ENCODE measurements around the gene EIF4E2. TPM values are rescaled to one million over a fixed set of nuclear protein-coding genes. Genes with fewer than 3 reads are reported as not detected.

The EIF4E2 gene
- total RNA-seq, 1 donor from 2014 or later = 112 TPM

DNA sequence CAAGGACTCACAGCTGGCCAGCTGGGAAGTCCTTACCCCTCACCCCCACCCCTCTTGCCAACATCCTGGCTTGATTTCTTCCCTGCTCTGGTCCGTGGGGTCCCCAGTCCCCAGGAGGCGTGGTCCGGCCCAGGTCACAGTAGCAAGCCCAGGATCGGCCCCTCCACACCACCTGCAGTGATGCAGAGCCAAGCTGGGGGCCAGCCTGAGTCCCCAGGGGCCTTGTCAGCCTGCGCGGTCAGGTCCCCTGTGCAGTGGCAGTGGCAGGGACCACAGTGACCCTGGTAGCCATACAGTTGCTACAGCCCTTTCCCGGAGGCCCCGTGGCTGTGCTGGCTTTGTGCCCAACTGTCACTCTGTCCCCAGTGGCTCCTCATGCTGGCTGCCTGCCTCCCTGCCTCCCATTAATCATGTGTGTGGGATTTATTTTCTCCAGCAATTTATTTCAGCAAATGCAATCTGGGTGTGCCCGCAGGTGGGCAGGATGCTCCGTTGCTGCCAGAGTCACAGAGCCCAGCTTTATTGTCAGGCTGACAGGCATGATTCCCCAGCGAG is 39.1 kb upstream of the EIF4E2 start:
- DNase-seq (ENCODE audit: low read depth) (no peak), FAIRE-seq (no peak)
- no peak for TF ChIP-seq EZH2 (IDR thresholded peaks at IDR 0.05; ENCODE audit: insufficient read depth, low read length)
- TF ChIP-seq, protein P1, sequence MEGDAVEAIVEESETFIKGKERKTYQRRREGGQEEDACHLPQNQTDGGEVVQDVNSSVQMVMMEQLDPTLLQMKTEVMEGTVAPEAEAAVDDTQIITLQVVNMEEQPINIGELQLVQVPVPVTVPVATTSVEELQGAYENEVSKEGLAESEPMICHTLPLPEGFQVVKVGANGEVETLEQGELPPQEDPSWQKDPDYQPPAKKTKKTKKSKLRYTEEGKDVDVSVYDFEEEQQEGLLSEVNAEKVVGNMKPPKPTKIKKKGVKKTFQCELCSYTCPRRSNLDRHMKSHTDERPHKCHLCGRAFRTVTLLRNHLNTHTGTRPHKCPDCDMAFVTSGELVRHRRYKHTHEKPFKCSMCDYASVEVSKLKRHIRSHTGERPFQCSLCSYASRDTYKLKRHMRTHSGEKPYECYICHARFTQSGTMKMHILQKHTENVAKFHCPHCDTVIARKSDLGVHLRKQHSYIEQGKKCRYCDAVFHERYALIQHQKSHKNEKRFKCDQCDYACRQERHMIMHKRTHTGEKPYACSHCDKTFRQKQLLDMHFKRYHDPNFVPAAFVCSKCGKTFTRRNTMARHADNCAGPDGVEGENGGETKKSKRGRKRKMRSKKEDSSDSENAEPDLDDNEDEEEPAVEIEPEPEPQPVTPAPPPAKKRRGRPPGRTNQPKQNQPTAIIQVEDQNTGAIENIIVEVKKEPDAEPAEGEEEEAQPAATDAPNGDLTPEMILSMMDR (IDR thresholded peaks at IDR 0.05; ENCODE audit: insufficient read depth, low read depth, low read length) = no peak
- Histone ChIP-seq H3K9me3 (ENCODE audit: insufficient read depth, low read depth, low read length) (no peaks in the 10 kb centered on the region), H3K4me3 (ENCODE audit: insufficient read depth, low read depth, low read length) (no peak overlapping the region), H4K20me1 (ENCODE audit: insufficient read depth, low read length) (no peaks in the 10 kb centered on the region), H3K27me3 (ENCODE audit: insufficient read depth, low read length) (peaks cover 38% of the 10 kb centered on the region), H3K9ac (ENCODE audit: low read length) (no peak overlapping the region), H3K36me3 (ENCODE audit: insufficient read depth, low read length) (no peaks in the 10 kb centered on the region), H3K79me2 (ENCODE audit: insufficient read depth, low read length) (no peaks in the 10 kb centered on the region), H3K4me1 (ENCODE audit: insufficient read depth, low read length) (no peaks in the 10 kb centered on the region), H2AFZ (ENCODE audit: low read depth, low read length) (no peak overlapping the region), H3K4me2 (ENCODE audit: low read length) (no peak overlapping the region), H3K27ac (ENCODE audit: low read depth, low read length) (no peak overlapping the region)
- Mint-ChIP-seq H3K36me3 (ENCODE audit: low read depth, unreplicated experiment) (no peaks in the 10 kb centered on the region), H3K27me3 (ENCODE audit: low read depth, unreplicated experiment) (peaks cover 64% of the 10 kb centered on the region), H3K4me1 (ENCODE audit: low read depth, unreplicated experiment) (no peaks in the 10 kb centered on the region), H3K4me3 (ENCODE audit: unreplicated experiment) (no peak overlapping the region), H3K9me3 (ENCODE audit: unreplicated experiment) (no peaks in the 10 kb centered on the region), H3K27ac (ENCODE audit: unreplicated experiment) (no peak overlapping the region)

DNA sequence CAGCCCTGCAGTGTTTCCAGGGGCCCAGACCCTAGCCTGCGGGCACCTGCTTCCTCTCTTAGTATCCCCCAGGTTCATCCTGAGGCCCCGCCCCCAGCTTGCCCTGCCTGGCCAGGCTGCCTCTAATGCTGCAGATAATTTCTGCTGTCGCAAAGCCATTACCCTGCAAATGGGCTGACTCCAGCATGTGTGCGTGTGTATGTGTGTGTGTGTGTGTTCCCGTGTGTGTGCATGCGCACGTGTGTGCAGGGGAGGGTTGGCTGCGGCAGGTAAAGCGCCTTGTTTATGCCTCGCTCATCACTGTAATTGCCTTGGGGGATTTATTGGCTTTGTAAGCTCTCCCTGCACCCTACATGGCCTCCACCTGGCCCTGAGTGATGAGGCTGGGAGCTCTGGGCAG is 37.9 kb upstream of the EIF4E2 start:
- Histone ChIP-seq H3K4me2 (ENCODE audit: low read length) (no peak overlapping the region), H3K27me3 (ENCODE audit: insufficient read depth, low read length) (peaks cover 32% of the 10 kb centered on the region), H3K36me3 (ENCODE audit: insufficient read depth, low read length) (no peaks in the 10 kb centered on the region), H2AFZ (ENCODE audit: low read depth, low read length) (no peak overlapping the region), H3K9me3 (ENCODE audit: insufficient read depth, low read depth, low read length) (no peaks in the 10 kb centered on the region), H3K4me1 (ENCODE audit: insufficient read depth, low read length) (no peaks in the 10 kb centered on the region), H3K9ac (ENCODE audit: low read length) (no peak overlapping the region), H3K4me3 (ENCODE audit: insufficient read depth, low read depth, low read length) (no peak overlapping the region), H4K20me1 (ENCODE audit: insufficient read depth, low read length) (no peaks in the 10 kb centered on the region), H3K79me2 (ENCODE audit: insufficient read depth, low read length) (no peaks in the 10 kb centered on the region), H3K27ac (ENCODE audit: low read depth, low read length) (no peak overlapping the region)
- no peak for FAIRE-seq
- TF ChIP-seq EZH2 (IDR thresholded peaks at IDR 0.05; ENCODE audit: insufficient read depth, low read length) = no peak
- TF ChIP-seq, protein P1 (IDR thresholded peaks at IDR 0.05; ENCODE audit: insufficient read depth, low read depth, low read length) = no peak
- no peaks in the 10 kb centered on the region for H3K9me3 Mint-ChIP-seq (ENCODE audit: unreplicated experiment)
- H3K4me1 Mint-ChIP-seq (ENCODE audit: low read depth, unreplicated experiment) = no peaks in the 10 kb centered on the region
- no peaks in the 10 kb centered on the region for H3K36me3 Mint-ChIP-seq (ENCODE audit: low read depth, unreplicated experiment)
- H3K4me3 Mint-ChIP-seq (ENCODE audit: unreplicated experiment) = no peak overlapping the region
- H3K27ac Mint-ChIP-seq (ENCODE audit: unreplicated experiment) = no peak overlapping the region
- peaks cover 63% of the 10 kb centered on the region for H3K27me3 Mint-ChIP-seq (ENCODE audit: low read depth, unreplicated experiment)
- no peak for DNase-seq (ENCODE audit: low read depth)

DNA sequence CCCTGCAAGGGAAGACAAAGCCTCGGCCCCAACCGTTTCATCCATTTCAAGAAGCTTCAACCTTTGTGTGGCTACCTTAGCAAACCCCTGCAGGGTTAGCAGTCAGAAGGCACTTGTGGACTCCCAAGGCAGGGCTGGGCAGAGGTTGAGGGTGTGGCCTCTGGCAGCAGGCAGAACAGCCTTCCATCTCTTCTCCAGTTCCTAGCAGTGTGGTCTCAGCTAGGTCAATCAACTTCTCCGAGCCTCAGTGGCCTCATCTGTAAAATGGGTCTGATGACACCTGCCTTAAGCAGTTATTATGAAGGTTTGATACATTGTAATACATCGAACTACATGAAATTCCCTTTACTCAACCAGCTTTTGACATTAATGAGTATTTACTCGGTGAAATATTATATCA is 37.1 kb upstream of the EIF4E2 start:
- Histone ChIP-seq H3K79me2 (ENCODE audit: insufficient read depth, low read length) (no peaks in the 10 kb centered on the region), H3K27me3 (ENCODE audit: insufficient read depth, low read length) (peaks cover 32% of the 10 kb centered on the region), H3K9me3 (ENCODE audit: insufficient read depth, low read depth, low read length) (no peaks in the 10 kb centered on the region), H3K36me3 (ENCODE audit: insufficient read depth, low read length) (no peaks in the 10 kb centered on the region), H3K9ac (ENCODE audit: low read length) (no peak overlapping the region), H3K4me2 (ENCODE audit: low read length) (no peak overlapping the region), H4K20me1 (ENCODE audit: insufficient read depth, low read length) (no peaks in the 10 kb centered on the region), H3K4me1 (ENCODE audit: insufficient read depth, low read length) (no peaks in the 10 kb centered on the region), H3K4me3 (ENCODE audit: insufficient read depth, low read depth, low read length) (no peak overlapping the region), H3K27ac (ENCODE audit: low read depth, low read length) (no peak overlapping the region), H2AFZ (ENCODE audit: low read depth, low read length) (no peak overlapping the region)
- TF ChIP-seq, protein P1 (IDR thresholded peaks at IDR 0.05; ENCODE audit: insufficient read depth, low read depth, low read length) = no peak
- TF ChIP-seq EZH2 (IDR thresholded peaks at IDR 0.05; ENCODE audit: insufficient read depth, low read length) = no peak
- FAIRE-seq (no peak), DNase-seq (ENCODE audit: low read depth) (no peak)
- no peak overlapping the region for H3K4me3 Mint-ChIP-seq (ENCODE audit: unreplicated experiment)
- H3K9me3 Mint-ChIP-seq (ENCODE audit: unreplicated experiment) = no peaks in the 10 kb centered on the region
- no peaks in the 10 kb centered on the region for H3K36me3 Mint-ChIP-seq (ENCODE audit: low read depth, unreplicated experiment)
- H3K4me1 Mint-ChIP-seq (ENCODE audit: low read depth, unreplicated experiment) = no peaks in the 10 kb centered on the region
- no peak overlapping the region for H3K27ac Mint-ChIP-seq (ENCODE audit: unreplicated experiment)
- peaks cover 67% of the 10 kb centered on the region for H3K27me3 Mint-ChIP-seq (ENCODE audit: low read depth, unreplicated experiment)

Data from astrocyte (in vitro differentiated cells and primary cell).